NB4 (cell line): ENCODE measurements around the gene NCAM1.

Source experiments
- DNase-seq: peaks from one replicate; pipeline ENCODE4 v3.0.0; 2010; ENCODE audit warnings: low read depth
- H3K4me3 ChIP-seq: one replicate; pipeline ENCODE4 v1.5.1; 2011; ENCODE audit warnings: mild to moderate bottlenecking, low read depth, low read length, moderate library complexity
- MYC ChIP-seq: IDR thresholded peaks from 2 replicates; pipeline ENCODE4 v1.6.1; 2011; ENCODE audit warnings: low read depth, low read length
- POLR2A ChIP-seq: IDR thresholded peaks from 2 replicates; pipeline ENCODE4 v1.6.1; 2011; ENCODE audit warnings: mild to moderate bottlenecking; ENCODE audit not compliant: insufficient read length; ENCODE audit errors: extremely low read depth
- TF ChIP-seq, protein P1 (sequence below): IDR thresholded peaks from one replicate; pipeline ENCODE4 v1.5.1; 2012; ENCODE audit warnings: low read depth, low read length
- TF ChIP-seq, protein P2 (sequence below): IDR thresholded peaks from 2 replicates; pipeline ENCODE4 v1.6.1; 2011; ENCODE audit warnings: low read depth, low read length

Gene NCAM1

DNA sequence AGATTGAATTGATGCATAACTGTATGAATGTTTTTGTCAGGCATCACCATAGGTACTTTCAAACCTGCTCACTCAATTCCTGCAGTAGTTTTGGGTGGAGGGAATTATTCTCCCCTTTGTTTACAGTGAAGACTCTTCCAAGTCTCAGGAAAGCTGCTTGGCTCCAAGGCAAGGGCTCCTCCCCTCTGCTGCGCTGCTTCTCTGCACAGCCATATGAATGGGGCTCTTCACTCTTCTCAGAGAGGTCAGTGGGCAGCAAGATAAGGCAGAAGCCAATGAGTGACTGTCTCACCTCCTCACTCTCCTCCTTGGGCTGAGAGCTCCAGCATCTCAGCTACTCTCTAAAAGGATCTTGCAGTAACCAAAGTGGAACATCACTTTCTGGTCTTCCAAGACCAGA, 187.4 kb downstream of the NCAM1 start:
- no peak for TF ChIP-seq POLR2A
- TF ChIP-seq, protein P1, sequence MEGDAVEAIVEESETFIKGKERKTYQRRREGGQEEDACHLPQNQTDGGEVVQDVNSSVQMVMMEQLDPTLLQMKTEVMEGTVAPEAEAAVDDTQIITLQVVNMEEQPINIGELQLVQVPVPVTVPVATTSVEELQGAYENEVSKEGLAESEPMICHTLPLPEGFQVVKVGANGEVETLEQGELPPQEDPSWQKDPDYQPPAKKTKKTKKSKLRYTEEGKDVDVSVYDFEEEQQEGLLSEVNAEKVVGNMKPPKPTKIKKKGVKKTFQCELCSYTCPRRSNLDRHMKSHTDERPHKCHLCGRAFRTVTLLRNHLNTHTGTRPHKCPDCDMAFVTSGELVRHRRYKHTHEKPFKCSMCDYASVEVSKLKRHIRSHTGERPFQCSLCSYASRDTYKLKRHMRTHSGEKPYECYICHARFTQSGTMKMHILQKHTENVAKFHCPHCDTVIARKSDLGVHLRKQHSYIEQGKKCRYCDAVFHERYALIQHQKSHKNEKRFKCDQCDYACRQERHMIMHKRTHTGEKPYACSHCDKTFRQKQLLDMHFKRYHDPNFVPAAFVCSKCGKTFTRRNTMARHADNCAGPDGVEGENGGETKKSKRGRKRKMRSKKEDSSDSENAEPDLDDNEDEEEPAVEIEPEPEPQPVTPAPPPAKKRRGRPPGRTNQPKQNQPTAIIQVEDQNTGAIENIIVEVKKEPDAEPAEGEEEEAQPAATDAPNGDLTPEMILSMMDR = no peak
- no peak for TF ChIP-seq MYC
- TF ChIP-seq, protein P2, sequence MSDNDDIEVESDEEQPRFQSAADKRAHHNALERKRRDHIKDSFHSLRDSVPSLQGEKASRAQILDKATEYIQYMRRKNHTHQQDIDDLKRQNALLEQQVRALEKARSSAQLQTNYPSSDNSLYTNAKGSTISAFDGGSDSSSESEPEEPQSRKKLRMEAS = no peak
- no peak for DNase-seq
- no peak overlapping the region for H3K4me3 ChIP-seq

- DNase-seq = no peak
- TF ChIP-seq, protein P1 = no peak
- TF ChIP-seq MYC = no peak
- TF ChIP-seq, protein P2 = no peak
- no peak for TF ChIP-seq POLR2A
- H3K4me3 ChIP-seq = no peak overlapping the region
These were observed 190.3 kb downstream of the NCAM1 start for GRCh38 chr11:113151521-113151920.

DNA sequence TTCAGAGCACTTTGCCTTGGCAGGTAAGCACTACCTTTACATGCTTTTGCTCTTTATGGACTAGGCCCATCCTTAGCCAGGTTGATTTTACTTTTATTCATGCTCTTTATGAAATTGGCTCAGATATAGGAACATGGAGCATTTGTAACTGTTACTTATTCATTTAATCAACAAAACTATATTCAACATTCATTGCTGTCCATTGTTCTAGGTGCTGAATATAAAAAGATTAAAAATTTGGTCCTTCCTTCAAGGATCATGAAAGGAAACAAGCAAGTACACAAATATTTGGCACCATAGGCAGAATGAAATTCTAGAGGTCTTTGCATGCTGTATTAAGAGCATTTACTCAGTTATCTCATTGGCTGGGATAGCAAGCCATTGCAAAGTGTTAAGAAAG, 191.3 kb downstream of the NCAM1 start:
- DNase-seq = no peak
- no peak overlapping the region for H3K4me3 ChIP-seq
- no peak for TF ChIP-seq POLR2A
- TF ChIP-seq, protein P1 = no peak
- TF ChIP-seq, protein P2 = no peak
- no peak for TF ChIP-seq MYC

GRCh38 chr11:113153847-113154246, 192.6 kb downstream of the NCAM1 start:
- TF ChIP-seq, protein P1 = no peak
- TF ChIP-seq, protein P2 = no peak
- TF ChIP-seq MYC = no peak
- TF ChIP-seq POLR2A = no peak
- no peak overlapping the region for H3K4me3 ChIP-seq
- no peak for DNase-seq

DNA sequence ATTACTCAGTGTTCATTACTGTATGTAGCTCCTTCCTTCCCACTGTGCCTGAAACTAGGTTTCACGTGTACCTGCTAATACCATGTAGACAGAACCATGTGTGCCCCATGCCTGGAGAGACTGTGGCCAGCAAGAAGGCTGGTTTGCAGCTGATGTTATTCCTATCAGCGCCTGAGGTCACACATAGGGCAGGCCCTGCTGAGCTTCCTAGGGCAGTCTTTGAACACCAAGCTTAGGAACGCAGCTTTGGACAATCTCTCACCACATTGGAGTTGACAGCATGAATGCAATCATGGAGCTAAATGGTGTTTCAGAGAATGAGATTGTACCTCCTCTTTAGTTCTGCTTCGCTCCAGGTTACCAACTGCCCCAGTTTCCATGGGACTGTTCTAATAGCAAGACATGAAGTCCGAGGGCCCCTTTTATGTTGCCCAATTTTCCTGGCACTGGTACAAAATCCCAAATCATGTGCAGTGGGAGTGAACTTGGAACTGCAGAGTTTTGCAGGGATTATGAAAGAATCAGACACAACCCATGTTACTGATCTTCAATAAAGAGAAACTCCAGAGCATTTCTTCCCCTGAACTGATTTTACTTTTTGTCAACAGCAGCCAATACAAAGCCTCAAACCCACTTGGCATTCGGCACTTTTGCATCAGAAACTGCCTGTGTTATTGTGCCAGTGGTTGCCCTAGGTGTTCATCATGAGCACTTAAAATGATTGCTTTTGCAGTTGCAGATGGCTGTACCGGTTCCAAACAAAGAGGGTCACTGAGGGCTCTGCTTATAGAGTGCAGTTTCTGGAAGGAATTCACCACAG, 199.0 kb downstream of the NCAM1 start:
- H3K4me3 ChIP-seq = no peak overlapping the region
- DNase-seq = no peak
- no peak for TF ChIP-seq MYC
- TF ChIP-seq, protein P2 = no peak
- TF ChIP-seq, protein P1 = no peak
- no peak for TF ChIP-seq POLR2A
